Spinal cord (tissue), 10 donors: Measurements from ENCODE around the gene GRHPR. TPM values are rescaled to one million over a fixed set of nuclear protein-coding genes. Genes with fewer than 3 reads are reported as not detected.
"Not testable (repeated sequence)": the region's sequence is repeated elsewhere in the genome, so short reads cannot be mapped to it uniquely, and the experiment has no call there.

ENCODE experiments used
- DNase-seq, 6 donors: peaks; one replicate each; pipeline versions ENCODE4 v3.0.0 to v3.0.0-alpha.2; 2013 to 2015; ENCODE audit warnings: low spot score in 6 of 6, low read depth in 4 of 6
- H3K27ac ChIP-seq: one replicate; pipeline ENCODE4 v1.5.1; 2013; ENCODE audit warnings: low read depth, low read length, control low read depth
- H3K27me3 ChIP-seq: one replicate; pipeline ENCODE4 v1.6.1; 2013; ENCODE audit warnings: low read length; ENCODE audit not compliant: control insufficient read depth, insufficient read depth
- H3K36me3 ChIP-seq: one replicate; pipeline ENCODE4 v1.6.1; 2013; ENCODE audit warnings: low read length; ENCODE audit not compliant: control insufficient read depth, insufficient read depth
- H3K4me1 ChIP-seq: one replicate; pipeline ENCODE4 v1.6.1; 2013; ENCODE audit warnings: low read length; ENCODE audit not compliant: control insufficient read depth, insufficient read depth
- H3K4me3 ChIP-seq: one replicate; pipeline ENCODE4 v1.5.1; 2013; ENCODE audit warnings: low read depth, low read length, control low read depth
- H3K9me3 ChIP-seq: one replicate; pipeline ENCODE4 v1.6.1; 2013; ENCODE audit warnings: low read length; ENCODE audit not compliant: control insufficient read depth, insufficient read depth
- WGBS: methylation state at CpG from one replicate; pipeline ENCODE4 v1.1.5; 2013; ENCODE audit warnings: missing lambda C conversion rate; ENCODE audit not compliant: insufficient coverage; 5-methylcytosine and 5-hydroxymethylcytosine counted together
- polyA plus RNA-seq, 2 donors: library from polyadenylated mRNA; unstranded; fragments of 120-200 nt; gene quantifications; one replicate each; pipeline ENCODE4 v1.2.1, GENCODE V29; 2013; ENCODE audit not compliant: insufficient read length in 2 of 2
- total RNA-seq, 2 donors: library from RNA; depleted of rRNA in 1 of 2; stranded (reverse); fragments of 120-200 nt in 1 of 2; fragments of >200 nt in 1 of 2; gene quantifications; one replicate each; pipeline versions ENCODE4 v1.2.3 to v1.2.4, GENCODE V29; 2013 to 2014
- donor health status: healthy.

Gene GRHPR
- total and polyA plus RNA-seq, 4 donors = 68.6 to 157 (median 136) TPM

- Histone ChIP-seq H3K27ac (no peak overlapping the region), H3K27me3 (no peaks in the 10 kb centered on the region), H3K4me3 (no peak overlapping the region), H3K36me3 (no peaks in the 10 kb centered on the region), H3K4me1 (peaks cover 16% of the 10 kb centered on the region), H3K9me3 (no peaks in the 10 kb centered on the region)
- DNase-seq = no peak
- WGBS = 93% methylated on average over 8 of the region's 9 CpGs
These were observed 4.5 kb upstream of the GRHPR start for GRCh38 chr9:37417857-37418618.

- peaks cover 1% of the 10 kb centered on the region for H3K36me3 ChIP-seq
These were observed 3.3 kb upstream of the GRHPR start for GRCh38 chr9:37419204-37419603.

GRCh38 chr9:37420271-37421215, 2.0 kb upstream of the GRHPR start:
- H3K9me3 ChIP-seq = no peaks in the 10 kb centered on the region
- WGBS = 78% methylated on average over 5 of the region's 12 CpGs

More at GRCh38 chr9:37419204-37419603, 3.3 kb upstream of the GRHPR start:
- H3K4me3 ChIP-seq = no peak overlapping the region
- H3K27ac ChIP-seq = no peak overlapping the region
- peaks cover 26% of the 10 kb centered on the region for H3K4me1 ChIP-seq
- H3K27me3 ChIP-seq = no peaks in the 10 kb centered on the region
- no peaks in the 10 kb centered on the region for H3K9me3 ChIP-seq
- DNase-seq = no peak
- 100% methylated on average over 2 of the region's 5 CpGs for WGBS

DNA sequence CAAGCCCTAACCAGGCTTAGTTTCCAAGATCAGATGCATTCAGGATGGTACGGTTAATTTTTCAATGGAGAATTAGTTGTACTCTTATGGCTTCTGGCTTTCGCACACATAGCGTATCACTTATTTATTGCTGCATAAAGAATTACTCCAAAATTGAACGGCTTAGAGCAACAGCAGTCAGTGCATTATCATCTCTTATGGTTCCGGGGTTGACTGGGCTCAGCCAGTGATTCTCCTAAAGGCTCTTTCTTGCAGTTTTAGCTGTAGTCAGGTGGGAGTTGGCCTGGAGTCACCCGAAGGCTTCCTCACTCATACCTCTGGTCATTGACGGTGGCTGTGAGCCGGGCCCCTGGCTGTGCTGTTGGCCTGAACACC, 595 bp upstream of the GRHPR start:
- no peak for DNase-seq
- WGBS = 41% methylated on average over 6 of the region's 8 CpGs
- H3K27ac ChIP-seq = peak overlapping the region; percentile 88
- H3K4me3 ChIP-seq = peak overlapping the region; percentile 90
- no peaks in the 10 kb centered on the region for H3K27me3 ChIP-seq
- H3K36me3 ChIP-seq = peaks cover 26% of the 10 kb centered on the region
- H3K4me1 ChIP-seq = peaks cover 32% of the 10 kb centered on the region
- H3K9me3 ChIP-seq = no peaks in the 10 kb centered on the region

More at GRCh38 chr9:37420271-37421215, 2.0 kb upstream of the GRHPR start:
- H3K27ac ChIP-seq = no peak overlapping the region
- no peaks in the 10 kb centered on the region for H3K27me3 ChIP-seq
- no peak overlapping the region for H3K4me3 ChIP-seq
- H3K4me1 ChIP-seq = peaks cover 32% of the 10 kb centered on the region
- no peak for DNase-seq
- peaks cover 15% of the 10 kb centered on the region for H3K36me3 ChIP-seq

GRCh38 chr9:37423508-37423907, 1.0 kb downstream of the GRHPR start:
- DNase-seq = no peak
- Histone ChIP-seq H3K27me3 (no peaks in the 10 kb centered on the region), H3K4me1 (peaks cover 32% of the 10 kb centered on the region), H3K9me3 (no peaks in the 10 kb centered on the region), H3K4me3 (peak overlapping the region; percentile 90), H3K27ac (no peak overlapping the region), H3K36me3 (peaks cover 43% of the 10 kb centered on the region)
- 50% methylated on average over 1 of the region's 2 CpGs for WGBS

GRCh38 chr9:37424204-37424685, 1.7 kb downstream of the GRHPR start:
- peaks cover 50% of the 10 kb centered on the region for H3K36me3 ChIP-seq
- no peak overlapping the region for H3K27ac ChIP-seq
- no peaks in the 10 kb centered on the region for H3K27me3 ChIP-seq
- no peaks in the 10 kb centered on the region for H3K9me3 ChIP-seq
- no peak overlapping the region for H3K4me3 ChIP-seq
- peaks cover 32% of the 10 kb centered on the region for H3K4me1 ChIP-seq
- no peak for DNase-seq
- 75% methylated on average over 8 of the region's 8 CpGs for WGBS

GRCh38 chr9:37424686-37425297, 2.3 kb downstream of the GRHPR start:
- no peaks in the 10 kb centered on the region for H3K9me3 ChIP-seq
- WGBS = 84% methylated on average over 16 of the region's 18 CpGs
- no peak for DNase-seq
- no peak overlapping the region for H3K27ac ChIP-seq
- peaks cover 33% of the 10 kb centered on the region for H3K4me1 ChIP-seq
- H3K27me3 ChIP-seq = no peaks in the 10 kb centered on the region
- H3K36me3 ChIP-seq = peaks cover 55% of the 10 kb centered on the region
- H3K4me3 ChIP-seq = no peak overlapping the region

GRCh38 chr9:37425298-37425752, 2.8 kb downstream of the GRHPR start:
- 87% methylated on average over 7 of the region's 11 CpGs for whole genome bisulfite sequencing
- Histone ChIP-seq H3K27ac (peak overlapping the region; percentile 10), H3K27me3 (no peaks in the 10 kb centered on the region), H3K4me3 (no peak overlapping the region), H3K4me1 (peaks cover 38% of the 10 kb centered on the region), H3K36me3 (peaks cover 61% of the 10 kb centered on the region), H3K9me3 (no peaks in the 10 kb centered on the region)
- peak in 1 of 6 donors; percentile 29 for DNase-seq

GRCh38 chr9:37426431-37426830, 3.9 kb downstream of the GRHPR start:
- 96% methylated on average over 7 of the region's 15 CpGs for WGBS
- H3K9me3 ChIP-seq, H3K27me3 ChIP-seq, DNase-seq, H3K4me3 ChIP-seq, H3K27ac ChIP-seq: not testable (repeated sequence)
- Histone ChIP-seq H3K4me1 (peaks cover 48% of the 10 kb centered on the region), H3K36me3 (peaks cover 71% of the 10 kb centered on the region)
